A549 (cell line): ENCODE results near the gene CCDC194.

ENCODE experiments used
- CTCF ChIP-seq: fragments of >200 bp; sonication (Bioruptor Twin); formaldehyde crosslinking; IDR thresholded peaks from 3 replicates; pipeline ENCODE4 v1.5.1; 2016
- HDAC2 ChIP-seq: fragments of 200-600 bp; sonication (generic); IDR thresholded peaks from 2 replicates; pipeline ENCODE4 v1.6.1; 2016
- POLR2A ChIP-seq: IDR thresholded peaks from 2 replicates; pipeline ENCODE4 v1.6.1; 2012; ENCODE audit warnings: mild to moderate bottlenecking, low read length
- RAD21 ChIP-seq, 2 experiments: fragments of >200 bp in 1 of 2; sonication (Bioruptor Twin) in 1 of 2; formaldehyde crosslinking in 1 of 2; IDR thresholded peaks in 1 of 2; conservative IDR thresholded peaks in 1 of 2; 2 replicates in 1 of 2; 3 replicates in 1 of 2; pipeline ENCODE4 v1.6.1; 2012 to 2018; ENCODE audit warnings: inconsistent platforms in 1 of 2

GRCh38 chr19:17353386-17353785 lies 40.6 kb downstream of the CCDC194 start:
- no peak for TF ChIP-seq POLR2A
- TF ChIP-seq CTCF, result no peak
- no peak for TF ChIP-seq HDAC2
- no peak for TF ChIP-seq RAD21 (conservative IDR thresholded peaks at IDR 0.05 in 1 of 2, IDR thresholded peaks at IDR 0.05 in 1 of 2)
